Kidney (tissue), 14 donors: ENCODE results near the gene IL10RB. TPM values are rescaled to one million over a fixed set of nuclear protein-coding genes. Genes with fewer than 3 reads are reported as not detected.

Source experiments
- DNase-seq, 5 donors: peaks; one replicate each; pipeline ENCODE4 v3.0.0-alpha.2; 2013 to 2020
- FAIRE-seq: peaks from 2 replicates; lab custom pipeline; 2012; peaks lifted over from hg19 to GRCh38; lab: Jason Lieb, UNC
- H3K27ac ChIP-seq, 2 donors: one replicate each; pipeline ENCODE4 v1.7.0; 2013; ENCODE audit warnings: low read depth in 2 of 2, low read length in 2 of 2, inconsistent platforms in 1 of 2
- H3K27me3 ChIP-seq: one replicate; pipeline ENCODE4 v1.7.1; 2013; ENCODE audit warnings: low read length, inconsistent platforms; ENCODE audit not compliant: control insufficient read depth, insufficient read depth
- H3K36me3 ChIP-seq, 3 donors: one replicate each; pipeline versions ENCODE4 v1.7.0 to v1.7.1; 2013; ENCODE audit warnings: low read length in 3 of 3, control low read depth in 1 of 3, inconsistent platforms in 1 of 3; ENCODE audit not compliant: insufficient read depth in 3 of 3, control insufficient read depth in 2 of 3
- H3K4me1 ChIP-seq, 3 donors: one replicate each; pipeline versions ENCODE4 v1.7.0 to v1.7.1; 2013; ENCODE audit warnings: low read length in 3 of 3, inconsistent platforms in 1 of 3, low read depth in 1 of 3; ENCODE audit not compliant: control insufficient read depth in 2 of 3, insufficient read depth in 2 of 3
- H3K4me3 ChIP-seq, 3 donors: one replicate each; pipeline versions ENCODE4 v1.7.0 to v1.8.1; 2013; ENCODE audit warnings: low read length in 3 of 3, control low read depth in 1 of 3, inconsistent platforms in 1 of 3
- H3K9ac ChIP-seq, 3 donors: one replicate each; pipeline versions ENCODE4 v1.7.0 to v1.7.1; 2013; ENCODE audit warnings: low read length in 3 of 3, control low read depth in 1 of 3, inconsistent platforms in 1 of 3
- H3K9me3 ChIP-seq, 3 donors: one replicate each; pipeline versions ENCODE4 v1.7.0 to v1.7.1; 2013; ENCODE audit warnings: low read length in 3 of 3, control low read depth in 1 of 3, inconsistent platforms in 1 of 3; ENCODE audit not compliant: control insufficient read depth in 2 of 3, insufficient read depth in 1 of 3
- CTCF ChIP-seq: IDR thresholded peaks from 3 replicates; pipeline ENCODE4 v1.5.1; 2012; ENCODE audit warnings: mild to moderate bottlenecking, moderate library complexity, borderline replicate concordance; ENCODE audit not compliant: insufficient read depth; ENCODE audit errors: extremely low read depth
- intact Hi-C: fragments of 100-400 bp; cut with DNase I; formaldehyde crosslinking; loops from one replicate; pipeline ENCODE4 v1.11.1; 2022
- polyA plus RNA-seq: library from polyadenylated mRNA; stranded (reverse); fragments of 350-450 nt; fragmentation: Illumina TruSeq; extraction: RNeasy Lipid Tissue Mini Kit (QIAGEN cat#74804); gene quantifications from one replicate; pipeline ENCODE4 v1.2.3, GENCODE V29; 2014; ENCODE audit warnings: low read depth, low replicate concordance; ENCODE audit not compliant: insufficient read depth
- total RNA-seq: library from RNA; stranded (reverse); fragmentation: NEBNext Ultra II Directional; extraction: Animal tissue kit (Norgen Biotek cat#: 25700); gene quantifications from one replicate; pipeline ENCODE4 v1.2.1, GENCODE V29; 2021
- donor health status: control.
- donor health status: control.
- donor health status: control.
- donor health status: control.
- donor health status: control.
- donor health status: DM: yes; HTN: yes; CAD: no.
- donor health status: Normal renal cell carcinoma (clear cell type).

The IL10RB gene
- total and polyA plus RNA-seq, 2 donors from 2014 or later = 21.5 to 27.3 TPM

DNA sequence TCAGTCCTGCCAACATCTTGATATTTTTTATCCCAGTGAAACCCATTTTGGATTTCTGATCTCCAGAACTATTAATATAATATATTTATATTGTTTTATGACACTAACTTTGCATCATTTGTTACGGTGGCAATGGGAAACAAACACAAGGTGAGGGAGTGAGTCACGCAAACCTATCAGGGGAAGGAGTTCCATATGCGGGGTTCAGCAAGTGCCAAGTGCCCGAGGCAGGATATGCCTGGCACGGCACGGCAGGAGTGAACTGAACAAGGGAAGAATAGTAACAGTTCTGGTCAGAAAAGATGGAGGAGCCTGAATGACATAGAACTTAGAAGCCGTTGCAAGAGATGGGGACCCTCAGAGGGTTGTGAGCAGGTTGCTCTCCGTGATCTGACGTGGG lies 7.7 kb upstream of the IL10RB start:
- no peak for FAIRE-seq
- Histone ChIP-seq H3K9ac (no peak overlapping the region), H3K9me3 (no peaks in the 10 kb centered on the region), H3K4me1 (peaks cover 0 to 2% (median 0%) of the 10 kb centered on the region in 3 donors), H3K27me3 (no peaks in the 10 kb centered on the region), H3K4me3 (no peak overlapping the region), H3K27ac (no peak overlapping the region), H3K36me3 (peaks cover 0 to 2% (median 2%) of the 10 kb centered on the region in 3 donors)
- DNase-seq = no peak
- intact Hi-C loops = no loop called here
- no peak for TF ChIP-seq CTCF

DNA sequence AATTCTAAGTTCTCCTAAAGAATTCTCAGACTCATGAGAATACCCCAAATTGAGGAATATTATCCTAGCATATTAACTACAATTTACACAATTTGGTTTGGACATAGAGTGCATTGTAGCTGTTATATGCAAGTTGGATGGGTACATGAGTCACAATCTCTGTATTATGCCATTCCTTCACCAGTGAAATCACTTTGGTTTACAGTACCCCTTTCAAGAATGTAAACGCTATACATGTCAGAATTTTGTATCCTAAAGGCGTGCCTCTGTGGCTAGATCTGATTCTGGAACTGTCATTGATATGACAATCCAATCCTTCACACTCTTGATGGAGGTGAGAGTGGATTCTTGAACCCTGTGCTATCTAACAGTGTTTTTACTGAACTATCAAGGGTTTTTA lies 6.7 kb upstream of the IL10RB start:
- no peak overlapping the region for H3K27ac ChIP-seq
- H3K9ac ChIP-seq = no peak overlapping the region
- TF ChIP-seq CTCF = no peak
- FAIRE-seq (no peak), DNase-seq (no peak)
- peaks cover 0 to 3% (median 2%) of the 10 kb centered on the region in 3 donors for H3K36me3 ChIP-seq
- H3K4me1 ChIP-seq = peaks cover 0 to 2% (median 0%) of the 10 kb centered on the region in 3 donors
- H3K4me3 ChIP-seq = no peak overlapping the region
- no peaks in the 10 kb centered on the region for H3K27me3 ChIP-seq
- intact Hi-C loops = no loop called here
- H3K9me3 ChIP-seq = no peaks in the 10 kb centered on the region

GRCh38 chr21:33259995-33260394 lies 6.2 kb upstream of the IL10RB start:
- no peak for FAIRE-seq
- peak in 1 of 5 donors; percentile 14 for DNase-seq
- no peaks in the 10 kb centered on the region for H3K27me3 ChIP-seq
- peaks cover 0 to 3% (median 2%) of the 10 kb centered on the region in 3 donors for H3K36me3 ChIP-seq
- intact Hi-C loops = no loop called here
- H3K4me1 ChIP-seq = peaks cover 0 to 2% (median 0%) of the 10 kb centered on the region in 3 donors
- no peak overlapping the region for H3K27ac ChIP-seq
- no peak overlapping the region for H3K9ac ChIP-seq
- no peak overlapping the region for H3K4me3 ChIP-seq
- TF ChIP-seq CTCF = no peak
- H3K9me3 ChIP-seq = no peaks in the 10 kb centered on the region

GRCh38 chr21:33261635-33262034 lies 4.5 kb upstream of the IL10RB start:
- Histone ChIP-seq H3K4me1 (peaks cover 0 to 8% (median 0%) of the 10 kb centered on the region in 3 donors), H3K27me3 (no peaks in the 10 kb centered on the region), H3K36me3 (peaks cover 0 to 3% (median 2%) of the 10 kb centered on the region in 3 donors), H3K4me3 (no peak overlapping the region), H3K27ac (no peak overlapping the region), H3K9me3 (no peaks in the 10 kb centered on the region), H3K9ac (no peak overlapping the region)
- FAIRE-seq (no peak), DNase-seq (no peak)
- intact Hi-C loops = no loop called here
- TF ChIP-seq CTCF = no peak
